Islet precursor cell (in vitro differentiated cells): Measurements from ENCODE around the gene CREB3L2.
A peak's percentile ranks its signal among the peaks of the same experiment; 100 is the strongest.

Experiments used
- DNase-seq: peaks from one replicate; pipeline ENCODE4 v3.0.0-alpha.2; 2018

CREB3L2 gene

GRCh38 chr7:137891016-137891655 lies 110.8 kb downstream of the CREB3L2 start:
- DNase-seq: no peak

- DNase-seq: no peak
These were observed 111.4 kb downstream of the CREB3L2 start for GRCh38 chr7:137890449-137890921.

DNA sequence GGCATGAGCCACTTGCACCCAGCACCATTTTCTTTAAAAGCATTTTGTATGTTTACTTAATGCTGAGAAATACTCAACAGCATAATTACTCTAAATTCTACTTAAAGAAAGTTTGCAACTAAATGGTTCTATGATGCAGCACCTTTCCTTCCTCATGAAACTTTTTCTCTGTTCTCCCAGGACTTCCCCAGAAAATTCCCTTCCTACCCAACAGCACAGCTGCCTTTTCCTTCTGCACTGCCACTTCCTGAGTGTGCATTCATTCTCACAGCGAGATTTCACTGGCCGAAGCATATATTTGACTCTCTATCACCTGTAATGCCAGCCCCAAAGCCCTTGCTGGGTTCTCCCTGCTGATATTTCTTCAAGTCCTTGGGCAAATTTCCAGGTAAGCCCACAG lies 113.6 kb downstream of the CREB3L2 start:
- no peak for DNase-seq

DNA sequence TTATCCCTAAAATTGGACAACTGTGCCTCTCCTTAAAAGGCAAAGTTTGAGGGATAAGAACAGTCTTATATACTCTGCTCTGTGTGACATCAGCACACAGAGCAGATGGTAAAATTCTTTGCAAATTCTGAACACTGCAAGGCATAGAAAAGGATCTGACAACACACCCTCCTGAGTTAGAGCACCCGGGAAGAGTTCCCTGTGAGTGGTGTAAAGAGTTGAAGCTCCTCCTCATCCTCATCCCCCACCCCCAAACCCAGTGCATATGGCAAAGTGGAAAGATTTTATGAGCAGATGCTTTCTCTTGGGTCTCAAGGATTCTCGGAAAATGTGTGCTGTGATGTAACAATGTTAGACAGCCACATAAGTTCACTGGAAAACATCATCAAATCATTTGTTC lies 115.1 kb downstream of the CREB3L2 start:
- no peak for DNase-seq

DNA sequence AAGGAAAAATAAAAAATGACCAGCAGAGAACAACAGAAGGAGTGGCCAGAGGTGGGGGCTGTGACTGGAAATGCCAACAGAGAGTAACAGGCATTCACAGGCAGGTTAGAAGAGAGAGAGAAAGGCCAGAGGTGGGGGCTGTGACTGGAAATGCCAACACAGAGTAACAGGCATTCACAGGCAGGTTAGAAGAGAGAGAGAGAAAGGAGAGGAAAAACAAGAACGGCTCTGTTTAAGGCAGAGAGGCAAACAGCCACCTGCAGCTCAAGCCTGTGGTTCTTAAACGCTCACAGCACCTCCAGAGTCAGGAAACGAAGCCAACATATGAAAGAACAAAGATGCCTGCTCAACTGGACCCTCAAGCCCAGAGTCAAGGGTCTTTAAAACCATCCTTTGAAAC lies 115.6 kb downstream of the CREB3L2 start:
- DNase-seq: no peak

GRCh38 chr7:137885678-137886077 lies 116.2 kb downstream of the CREB3L2 start:
- DNase-seq: no peak

DNA sequence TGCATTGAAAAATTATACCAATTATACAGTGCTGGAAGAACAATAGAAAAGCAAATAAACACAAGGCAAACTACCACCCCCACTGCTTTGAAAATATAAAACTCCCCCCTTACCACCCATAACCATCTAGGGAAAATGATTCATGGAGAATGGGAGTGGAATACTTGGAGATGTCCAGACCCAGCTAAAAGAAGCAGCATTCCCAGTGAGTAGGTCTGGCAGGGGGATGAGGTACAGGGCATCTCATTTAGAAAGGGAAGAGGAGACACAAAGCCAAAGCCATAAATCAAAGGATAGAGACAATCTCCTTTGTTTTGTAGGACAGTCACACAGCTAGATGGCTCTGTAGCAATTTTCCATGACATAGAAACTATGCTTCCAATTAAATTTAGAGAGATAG lies 119.1 kb downstream of the CREB3L2 start:
- no peak for DNase-seq

DNA sequence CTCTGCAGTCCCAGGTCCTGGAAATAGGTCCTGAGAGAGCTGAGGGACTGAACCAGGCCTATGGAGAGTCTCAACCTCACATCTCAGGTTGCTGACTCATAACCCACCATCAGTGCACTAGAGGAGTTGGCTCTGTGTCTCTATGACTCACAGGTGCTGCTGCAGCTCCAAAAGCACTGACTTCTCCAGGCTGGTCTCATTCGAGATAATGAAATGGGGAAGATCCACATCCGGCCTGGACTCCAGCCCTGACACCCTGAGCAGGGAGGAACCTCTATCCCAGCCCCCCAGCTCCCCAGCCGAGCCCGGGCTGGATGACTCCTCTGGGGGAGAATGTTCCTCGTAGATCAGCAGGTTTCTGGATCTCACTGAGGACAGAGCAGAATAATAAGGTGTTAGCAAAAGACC lies 119.6 kb downstream of the CREB3L2 start:
- peak; percentile 88 for DNase-seq

DNA sequence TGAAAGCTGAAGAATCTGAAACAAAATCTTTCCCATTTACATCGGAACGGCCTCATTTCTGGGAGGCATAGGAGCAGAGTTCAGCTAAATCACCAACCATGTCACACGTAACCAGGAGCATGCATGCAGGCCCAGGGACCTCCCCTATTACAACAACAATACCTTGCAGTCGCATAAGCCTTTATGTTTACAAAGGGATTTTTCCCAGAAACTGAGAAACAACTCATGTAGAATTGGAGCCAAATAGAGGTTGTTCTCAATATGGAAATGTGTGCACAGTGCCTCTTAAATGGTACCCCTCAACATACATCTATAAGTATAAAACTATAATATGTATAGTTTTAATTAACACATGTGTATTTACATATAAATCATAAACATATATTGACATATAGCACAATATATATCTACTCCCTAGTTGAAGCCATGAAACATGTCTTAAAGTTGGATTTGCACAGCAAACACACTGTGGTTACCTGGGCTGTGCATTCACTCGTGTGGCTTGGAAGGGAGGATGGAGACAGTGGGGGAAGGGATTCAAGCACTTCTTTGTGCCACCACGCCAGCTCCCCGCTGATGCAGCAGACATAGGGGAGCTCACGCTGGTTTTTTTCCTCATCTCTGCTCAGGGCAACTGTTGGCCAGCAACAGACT lies 120.2 kb downstream of the CREB3L2 start:
- DNase-seq: no peak

- no peak for DNase-seq
These were observed 121.5 kb downstream of the CREB3L2 start for GRCh38 chr7:137880432-137880831.

DNA sequence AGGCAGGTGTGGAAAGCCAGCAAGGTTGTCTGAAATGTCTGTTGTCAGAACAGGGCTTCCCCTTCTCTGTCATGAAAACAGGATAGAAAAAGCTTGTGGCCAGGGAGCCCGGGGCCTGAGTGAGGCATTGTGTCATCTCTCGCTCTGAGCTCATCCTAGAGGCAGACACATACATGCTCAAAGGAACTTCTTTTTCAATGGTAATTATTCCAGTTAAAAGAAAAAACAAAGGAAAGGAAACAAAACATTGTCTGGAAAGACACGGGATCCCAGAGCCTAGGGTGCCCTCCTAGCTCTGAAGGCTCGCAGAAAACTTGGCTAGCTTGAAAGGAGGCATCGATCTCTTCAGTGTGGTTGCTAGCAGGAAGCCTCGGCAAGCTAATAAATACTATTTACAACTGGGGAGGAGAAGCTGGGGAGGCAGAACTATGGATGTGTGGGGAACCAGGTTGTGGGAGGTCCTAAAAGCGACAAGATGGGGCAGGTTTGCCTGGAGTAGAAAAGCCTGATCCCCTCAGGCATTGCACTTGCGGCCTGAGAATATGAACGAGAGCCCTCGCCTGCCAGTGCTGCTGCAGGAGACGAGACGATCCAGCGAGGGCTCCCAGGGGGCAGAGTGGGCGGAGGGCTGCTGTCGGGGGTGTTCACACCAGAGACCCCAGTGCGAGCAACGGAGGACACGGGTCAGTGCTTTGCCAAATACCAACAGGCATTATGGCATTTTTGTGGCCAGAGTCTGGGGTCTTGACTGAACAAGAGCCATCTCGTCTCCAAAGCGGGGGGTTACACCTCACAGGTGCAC lies 122.3 kb downstream of the CREB3L2 start:
- no peak for DNase-seq

GRCh38 chr7:137878333-137878961 lies 123.4 kb downstream of the CREB3L2 start:
- no peak for DNase-seq

- no peak for DNase-seq
These were observed 124.7 kb downstream of the CREB3L2 start for GRCh38 chr7:137877027-137877675.

- no peak for DNase-seq
These were observed 126.1 kb downstream of the CREB3L2 start for GRCh38 chr7:137875746-137876145.

DNA sequence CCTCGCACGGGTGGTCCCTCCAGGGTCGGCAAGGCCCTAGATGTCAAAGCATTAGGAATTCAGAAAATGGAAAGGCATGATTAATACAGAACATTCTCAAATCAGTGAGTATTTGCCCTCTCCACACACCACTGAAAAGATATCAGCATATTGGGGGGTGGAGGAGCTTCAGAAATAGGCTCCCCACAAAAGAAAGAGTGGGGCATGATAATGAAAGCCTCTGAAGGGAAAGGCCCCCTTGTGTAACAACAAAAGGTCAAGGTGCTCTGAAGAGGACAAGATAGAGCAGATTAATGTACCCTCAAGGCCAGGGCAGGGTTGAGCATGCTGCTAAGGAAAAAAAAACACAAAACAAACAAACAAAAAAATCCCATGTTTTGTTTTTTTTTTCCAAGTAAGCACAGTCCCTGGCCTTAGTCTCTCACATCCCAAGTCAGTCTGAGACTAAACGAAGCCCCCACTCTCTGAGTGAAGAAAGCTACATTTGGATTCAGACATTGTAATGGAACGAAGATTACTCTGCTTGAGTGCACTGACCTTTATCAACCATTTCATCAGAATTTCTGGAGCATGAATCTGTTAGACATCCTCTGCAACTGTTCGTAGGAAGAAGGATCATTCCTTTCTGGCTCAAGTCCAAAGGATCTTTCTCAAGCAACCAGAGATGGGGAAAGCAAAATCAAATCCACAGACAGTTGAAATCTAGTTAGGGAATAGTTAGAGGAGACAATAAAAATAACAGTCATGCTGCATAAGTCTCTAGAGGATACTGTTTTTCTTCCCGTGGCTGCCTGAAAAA lies 127.7 kb downstream of the CREB3L2 start:
- no peak for DNase-seq

DNA sequence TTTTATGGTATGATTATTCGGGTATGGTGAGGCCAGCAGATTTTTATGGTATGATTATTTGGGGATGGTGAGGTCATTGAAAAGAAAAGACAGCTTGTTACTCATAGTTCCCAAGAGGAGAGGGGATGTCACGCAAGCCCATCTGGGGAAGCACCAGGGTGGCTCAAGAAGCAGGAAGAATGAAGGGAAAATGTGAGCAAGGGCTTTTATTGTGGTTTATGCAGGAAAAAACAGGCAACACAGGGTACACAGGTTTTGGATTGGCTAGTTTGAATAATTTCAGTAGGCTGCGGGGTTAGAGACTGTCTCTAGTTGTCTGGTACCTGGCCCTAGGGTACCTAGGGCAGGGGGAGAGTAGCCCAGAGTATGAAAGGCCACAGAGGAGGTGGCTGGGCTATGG lies 128.4 kb downstream of the CREB3L2 start:
- DNase-seq: no peak

- DNase-seq: no peak
These were observed 130.5 kb downstream of the CREB3L2 start for GRCh38 chr7:137871170-137871915.

GRCh38 chr7:137870684-137871083 lies 131.2 kb downstream of the CREB3L2 start:
- no peak for DNase-seq

- no peak for DNase-seq
These were observed 131.8 kb downstream of the CREB3L2 start for GRCh38 chr7:137870078-137870477.

DNA sequence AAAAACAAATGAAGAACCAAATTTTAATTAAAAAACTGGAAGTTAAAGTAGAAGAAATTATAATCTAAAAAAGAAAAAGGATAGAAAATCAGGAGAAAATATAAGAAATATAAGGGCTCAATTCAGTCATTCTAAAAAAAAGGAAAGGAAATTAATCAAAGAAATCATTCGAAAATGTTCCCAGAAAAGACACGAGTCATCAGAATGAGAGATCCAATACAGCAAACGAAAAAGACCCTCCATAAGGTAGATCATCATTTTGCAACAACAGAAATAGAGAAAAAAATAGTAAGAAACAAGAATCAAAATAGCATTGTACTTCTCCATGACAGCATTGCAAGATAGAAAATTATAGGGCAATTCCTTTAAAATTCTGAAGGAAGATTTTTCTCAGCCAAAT lies 132.6 kb downstream of the CREB3L2 start:
- no peak for DNase-seq

DNA sequence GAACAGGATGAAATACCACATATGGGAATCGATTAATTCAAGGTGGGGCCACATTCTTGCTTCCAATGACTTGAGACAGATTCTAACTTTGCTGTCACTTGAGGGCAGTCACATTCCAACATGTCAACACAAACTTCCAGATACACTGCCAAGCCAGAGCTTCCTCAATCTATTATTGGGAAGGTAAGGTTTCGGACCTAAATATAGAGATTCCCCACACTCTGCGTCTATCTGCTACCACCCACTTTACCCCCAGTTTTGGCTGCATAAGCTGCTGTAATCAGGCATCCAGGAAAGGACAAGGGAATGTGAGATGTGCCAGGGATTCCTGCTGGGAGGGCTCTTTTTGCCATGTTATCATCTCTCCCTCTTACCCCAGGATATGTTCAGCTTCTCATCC lies 134.6 kb downstream of the CREB3L2 start:
- no peak for DNase-seq
